ENCODE data around the gene ROBO1.

ROBO1 gene

GRCh38 chr3:78818161-78818985, 949.4 kb downstream of the ROBO1 start:
- DNase-seq: no peak

DNA sequence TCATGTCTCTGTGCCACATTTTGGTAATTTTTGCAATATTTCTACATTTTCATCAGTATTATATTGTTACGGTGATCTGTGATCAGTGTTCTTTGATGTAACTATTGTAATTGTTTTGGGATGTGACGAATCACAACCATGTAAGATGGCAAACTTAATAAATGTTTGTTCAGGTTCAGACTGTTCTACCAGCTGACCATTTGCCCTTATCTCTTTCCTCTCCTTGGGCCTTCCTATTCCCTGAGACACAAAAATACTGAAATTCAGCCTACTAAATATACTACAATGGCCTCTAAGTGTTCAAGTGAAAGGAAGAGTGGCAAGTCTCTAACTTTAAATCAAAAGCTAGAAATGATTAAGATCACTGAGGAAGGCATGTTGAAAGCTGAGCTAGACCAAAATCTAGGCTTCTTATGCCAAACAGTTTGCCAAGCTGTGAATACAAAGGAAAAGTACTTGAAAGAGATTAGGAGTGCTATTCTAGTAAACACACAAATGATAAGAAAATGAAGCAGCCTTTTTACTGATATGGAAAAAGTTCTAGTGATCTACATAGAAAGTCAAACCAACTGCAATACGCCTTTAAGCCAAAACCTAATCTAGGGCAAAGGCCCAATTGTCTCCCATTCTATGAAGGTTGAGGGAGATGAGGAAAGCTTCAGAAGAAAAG, 952.8 kb downstream of the ROBO1 start:
- DNase-seq: no peak

GRCh38 chr3:78812166-78812565, 955.6 kb downstream of the ROBO1 start:
- DNase-seq: no peak

- DNase-seq: no peak
These were observed 957.8 kb downstream of the ROBO1 start for GRCh38 chr3:78809966-78810365.

GRCh38 chr3:78804251-78805037, 963.4 kb downstream of the ROBO1 start:
- DNase-seq: no peak

GRCh38 chr3:78802562-78802930, 965.3 kb downstream of the ROBO1 start:
- no peak for DNase-seq

GRCh38 chr3:78801926-78802561, 965.8 kb downstream of the ROBO1 start:
- DNase-seq: no peak

DNA sequence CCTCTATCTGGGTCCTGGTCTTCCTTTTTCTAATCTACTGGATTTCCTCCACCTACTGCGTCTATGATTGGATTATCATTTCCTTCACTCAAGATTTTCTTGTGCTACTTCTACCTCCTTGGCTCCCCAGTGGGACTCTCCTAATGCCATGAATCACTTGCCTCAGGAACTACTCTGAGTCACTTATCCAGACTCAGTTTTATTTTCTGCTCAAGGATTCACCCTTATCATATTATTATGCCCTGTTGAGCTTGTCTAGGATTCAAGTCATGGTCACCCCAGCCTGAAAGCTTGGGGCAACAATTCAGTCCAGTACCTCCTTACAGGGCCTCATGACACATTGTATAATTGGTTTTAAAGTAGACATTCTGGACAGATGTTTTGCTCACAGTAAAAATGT, 968.1 kb downstream of the ROBO1 start:
- no peak for DNase-seq

DNA sequence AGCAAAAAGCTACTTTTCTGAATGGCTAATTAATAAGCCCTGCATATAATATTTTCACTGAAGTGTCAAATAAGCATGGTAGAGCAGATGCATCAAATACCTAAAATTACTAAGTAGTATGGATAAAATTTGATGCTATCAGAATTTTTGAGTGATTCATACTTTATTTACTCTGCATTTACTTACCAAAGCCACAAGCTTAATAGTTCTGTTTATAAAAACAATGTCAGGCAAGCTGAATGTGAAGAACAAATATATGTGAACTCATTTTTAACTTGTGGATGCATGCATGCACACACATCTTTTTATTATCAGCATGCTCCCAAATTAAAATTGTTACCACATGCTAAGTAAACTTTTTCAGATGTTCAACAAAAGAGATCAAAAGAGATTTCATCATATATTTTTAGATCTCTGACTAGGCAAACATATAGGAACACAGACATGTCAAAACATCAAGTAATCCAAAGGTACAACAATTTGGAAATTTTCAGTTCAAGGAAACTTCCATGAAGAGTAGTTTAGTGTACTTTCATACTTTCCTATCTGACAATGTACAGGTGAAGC, 969.4 kb downstream of the ROBO1 start:
- no peak for DNase-seq

GRCh38 chr3:78794431-78794830, 973.4 kb downstream of the ROBO1 start:
- no peak for DNase-seq

DNA sequence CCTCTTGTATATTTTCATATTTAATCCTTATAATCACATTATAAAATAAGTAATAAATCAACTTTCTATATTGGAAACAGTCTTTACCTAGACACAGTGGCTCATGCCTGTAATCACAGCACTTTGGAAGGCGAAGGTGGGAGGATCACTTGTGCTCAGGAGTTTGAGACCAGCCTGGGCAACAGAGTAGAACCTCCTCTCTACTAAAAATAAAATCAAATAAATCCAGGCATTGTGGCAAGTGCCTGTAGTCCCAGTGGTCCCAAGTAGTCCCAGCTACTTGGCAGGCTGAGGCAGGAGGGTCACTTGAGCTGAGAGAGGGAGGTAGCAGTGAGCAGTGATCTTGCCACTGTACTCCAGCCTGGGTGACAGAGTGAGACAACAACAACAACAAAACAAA, 975.1 kb downstream of the ROBO1 start:
- no peak for DNase-seq

GRCh38 chr3:78792212-78792611, 975.6 kb downstream of the ROBO1 start:
- DNase-seq: no peak

GRCh38 chr3:78791753-78792152, 976.0 kb downstream of the ROBO1 start:
- DNase-seq: no peak

DNA sequence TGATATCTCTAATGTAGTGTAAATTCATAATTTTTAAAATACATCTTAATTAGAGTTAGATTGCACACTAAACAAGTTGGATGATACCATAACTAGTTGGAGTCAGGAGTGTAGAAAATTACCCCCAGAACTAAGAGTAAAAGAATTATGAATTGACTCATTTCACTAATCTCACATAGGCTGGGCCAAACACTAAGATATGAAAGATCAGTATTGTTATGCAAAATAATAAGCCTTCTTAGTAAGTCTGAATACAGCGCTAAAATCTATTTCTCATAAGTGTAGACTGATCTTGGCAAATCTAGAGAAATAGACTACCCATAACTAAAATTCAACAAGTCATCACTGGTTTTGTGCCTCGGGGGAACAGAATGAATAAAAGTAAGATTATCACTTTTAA, 979.0 kb downstream of the ROBO1 start:
- no peak for DNase-seq

DNA sequence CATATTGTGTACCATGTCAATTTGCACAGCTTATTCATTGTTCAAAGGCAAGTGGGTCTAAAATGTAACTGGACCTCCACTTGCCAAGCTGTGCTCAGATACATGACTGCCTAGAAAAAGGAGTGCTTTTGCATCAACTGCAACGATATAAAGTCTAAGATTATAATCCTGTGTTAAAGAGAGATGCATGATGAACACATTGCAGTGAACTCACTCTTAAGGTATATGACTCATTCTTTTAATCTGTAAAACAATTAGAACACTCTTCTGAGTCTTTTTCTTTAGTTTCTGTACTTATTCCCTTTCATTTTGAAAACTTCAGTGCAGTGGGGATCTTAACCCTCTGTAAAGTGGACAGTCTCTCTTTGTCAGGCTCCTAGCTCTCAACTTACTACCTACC, 982.8 kb downstream of the ROBO1 start:
- no peak for DNase-seq

DNA sequence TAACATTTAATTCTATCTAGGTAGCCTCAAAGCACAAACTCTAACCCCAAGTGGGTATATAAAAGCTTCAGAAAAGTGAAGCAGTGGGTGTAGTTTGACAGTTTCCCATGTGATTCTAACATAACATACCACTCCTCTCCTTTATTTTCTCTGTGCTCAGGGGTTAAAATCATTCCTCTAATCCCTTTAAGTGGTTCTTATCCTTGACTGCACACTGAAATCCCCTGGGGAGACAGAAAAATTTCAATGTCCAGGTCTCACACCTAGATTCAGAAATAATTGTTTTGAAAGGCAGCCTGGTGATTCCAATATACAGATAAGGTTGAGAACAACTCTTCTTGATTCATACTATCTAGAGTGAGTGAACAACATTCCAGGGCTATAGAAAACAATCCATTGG, 986.4 kb downstream of the ROBO1 start:
- DNase-seq: no peak

DNA sequence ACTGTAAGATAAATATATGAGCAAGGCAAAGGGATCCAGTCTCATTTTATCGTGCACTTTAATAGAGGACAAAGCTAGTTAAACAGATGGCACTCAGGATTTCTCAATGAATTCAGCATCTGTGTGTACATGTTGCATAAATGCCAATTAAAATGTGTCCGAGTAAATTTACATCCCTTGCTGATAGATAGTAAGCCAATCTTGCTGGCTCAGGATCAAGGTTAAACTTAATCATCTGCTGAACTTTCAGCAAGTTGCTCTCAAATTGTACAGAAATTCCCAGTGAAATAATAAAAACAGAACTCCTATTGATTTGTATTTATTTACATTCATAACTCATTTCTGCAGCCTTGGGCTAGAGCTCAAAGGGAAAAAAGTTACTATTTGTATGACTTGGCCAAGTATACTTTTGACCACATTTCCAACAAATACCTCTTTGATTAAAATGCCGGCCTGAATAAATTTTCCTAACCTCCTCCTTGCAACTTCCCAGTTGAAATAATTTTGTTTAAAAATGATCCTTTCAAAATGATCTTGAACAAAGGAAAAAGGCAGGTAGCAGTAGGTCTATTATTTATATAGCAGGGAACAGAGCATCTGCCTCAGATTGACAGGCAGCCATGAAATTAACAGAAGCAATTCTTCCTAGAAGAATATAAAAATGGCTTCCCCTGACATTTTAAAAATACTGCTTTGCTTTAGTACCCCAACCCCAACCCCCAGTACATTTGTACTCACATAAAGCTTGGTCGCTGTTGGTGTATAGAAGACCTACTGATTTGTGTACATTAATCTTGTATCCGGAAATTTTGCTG, 1001.9 kb downstream of the ROBO1 start:
- no peak for DNase-seq

GRCh38 chr3:78764634-78765033, 1003.2 kb downstream of the ROBO1 start:
- DNase-seq: no peak

GRCh38 chr3:78762121-78762520, 1005.7 kb downstream of the ROBO1 start:
- DNase-seq: no peak

DNA sequence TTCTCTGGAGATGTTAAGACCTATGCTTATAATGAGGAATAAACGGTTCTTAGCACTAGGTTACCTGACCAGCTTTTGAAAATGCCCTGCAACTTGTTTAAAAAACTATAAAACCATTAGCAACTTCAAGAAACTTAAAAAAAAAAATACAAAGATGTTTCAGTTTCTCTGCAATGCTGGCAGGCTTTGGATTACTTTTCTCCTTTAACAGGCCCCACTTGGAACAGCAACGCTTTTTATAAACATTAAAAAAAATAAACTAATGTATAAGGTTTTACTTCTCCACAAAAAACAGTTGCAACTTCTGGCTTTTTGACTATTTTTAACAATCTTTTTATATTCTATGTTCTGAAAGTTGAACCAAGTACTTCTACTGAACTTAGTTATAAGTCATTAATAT, 1006.7 kb downstream of the ROBO1 start:
- no peak for DNase-seq

DNA sequence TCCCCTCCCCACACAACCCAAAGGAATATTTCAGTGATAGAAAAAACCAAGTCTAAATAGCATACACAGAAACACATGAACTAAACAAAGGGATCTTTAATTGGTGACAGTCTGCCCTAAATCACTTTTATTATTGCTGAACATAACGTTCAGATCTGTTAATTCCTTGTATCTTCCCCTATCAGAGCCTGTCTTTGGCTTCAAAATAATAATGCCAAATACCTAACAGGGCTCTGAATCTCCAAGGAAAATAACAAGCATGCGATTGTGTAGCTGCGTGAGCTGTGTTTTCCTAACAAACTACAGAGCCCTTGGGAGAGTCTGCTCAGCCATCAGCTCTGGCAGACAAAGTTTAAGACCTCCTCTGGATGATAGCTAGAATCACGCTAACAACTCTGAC, 1010.1 kb downstream of the ROBO1 start:
- no peak for DNase-seq

Data from NCI-H187 treated with DMSO at 0.1 percent for 48 hours (cell line).